Activated effector memory CD4-positive, alpha-beta T cell treated with Interleukin-2 at 50 U/mL for 16 hours (primary cell): ENCODE measurements around the gene PDXDC1.
"Not testable (repeated sequence)": the region's sequence is repeated elsewhere in the genome, so short reads cannot be mapped to it uniquely, and the experiment has no call there.

Experiments
- DNase-seq: peaks from one replicate; pipeline ENCODE4 v3.0.0-alpha.2; 2020

PDXDC1 gene

DNA sequence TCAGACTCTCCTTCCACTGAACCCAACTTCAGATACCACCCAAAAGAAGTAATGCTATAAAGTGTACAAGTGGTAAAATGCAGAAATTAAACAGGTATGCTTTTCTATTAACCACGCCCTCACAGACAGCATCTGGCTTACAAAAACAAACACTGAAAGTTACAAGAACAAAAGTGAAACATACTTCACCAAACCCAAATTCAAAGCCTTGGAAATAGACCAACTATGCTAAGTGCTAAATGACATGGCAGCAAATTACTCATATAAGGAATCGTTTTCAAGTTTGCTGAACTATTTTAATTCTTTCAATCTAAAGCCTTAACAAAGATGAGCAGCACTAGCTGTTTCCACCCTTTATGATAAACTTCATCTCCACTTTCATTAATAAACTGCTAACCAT lies 101.3 kb downstream of the PDXDC1 start:
- DNase-seq: not testable (repeated sequence)

DNA sequence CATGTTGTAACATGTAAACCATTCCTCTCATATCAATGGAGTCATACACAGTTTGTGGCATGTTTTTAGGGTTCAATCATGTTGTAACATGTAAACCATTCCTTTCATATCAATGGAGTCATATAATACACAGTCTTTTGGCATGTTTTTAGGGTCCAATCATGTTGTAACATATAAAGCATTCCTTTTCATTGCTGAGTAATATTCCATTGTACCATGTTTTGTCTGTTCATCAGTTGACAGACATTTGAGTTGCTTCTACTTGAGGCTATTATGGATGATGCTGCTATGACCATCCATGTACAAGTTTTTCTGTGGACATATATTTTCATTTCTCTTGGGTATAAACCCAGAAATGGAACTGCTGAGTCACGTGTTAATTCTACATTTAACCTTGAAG lies 106.1 kb downstream of the PDXDC1 start:
- DNase-seq: not testable (repeated sequence)

GRCh38 chr16:15082788-15083187 lies 108.0 kb downstream of the PDXDC1 start:
- DNase-seq: not testable (repeated sequence)

- DNase-seq: not testable (repeated sequence)
Measured at GRCh38 chr16:15090663-15091269, 115.9 kb downstream of the PDXDC1 start.

GRCh38 chr16:15093571-15093954 lies 118.7 kb downstream of the PDXDC1 start:
- not testable (repeated sequence) for DNase-seq

GRCh38 chr16:15093955-15094827 lies 119.4 kb downstream of the PDXDC1 start, which contains the start of gene RRN3:
Gene RRN3 (minus strand): TSS chr16:15094272. CDS start chr16:15094233, 39 bp downstream.
- peak; percentile 76 for DNase-seq

- DNase-seq: not testable (repeated sequence)
Measured at GRCh38 chr16:15096583-15096972, 121.8 kb downstream of the PDXDC1 start.

DNA sequence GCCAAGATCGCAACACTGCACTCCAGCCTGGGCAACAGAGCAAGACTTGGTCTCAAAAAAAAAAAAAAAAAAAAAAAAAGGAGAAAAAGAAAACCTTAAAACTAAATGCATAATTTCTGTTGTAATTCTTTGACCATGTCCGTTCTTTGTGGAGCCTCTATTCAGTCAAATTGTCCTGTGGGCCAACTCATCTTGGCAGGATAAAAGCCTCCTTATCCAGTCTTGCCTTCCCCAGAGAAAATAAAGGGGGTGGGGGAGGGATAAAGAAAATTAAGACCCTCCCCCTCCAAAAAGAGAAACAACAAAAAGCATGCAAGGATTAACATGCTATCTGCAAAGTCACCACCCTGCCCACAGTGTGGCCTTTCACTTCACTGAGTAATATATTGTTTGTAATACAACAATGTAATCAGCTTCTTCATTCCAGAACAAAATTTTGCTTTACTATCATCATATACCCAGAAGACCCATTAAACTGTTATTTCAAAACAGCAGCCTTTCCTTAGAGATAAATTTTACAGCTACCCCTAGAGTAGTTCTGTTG lies 124.6 kb downstream of the PDXDC1 start:
- DNase-seq: not testable (repeated sequence)

DNA sequence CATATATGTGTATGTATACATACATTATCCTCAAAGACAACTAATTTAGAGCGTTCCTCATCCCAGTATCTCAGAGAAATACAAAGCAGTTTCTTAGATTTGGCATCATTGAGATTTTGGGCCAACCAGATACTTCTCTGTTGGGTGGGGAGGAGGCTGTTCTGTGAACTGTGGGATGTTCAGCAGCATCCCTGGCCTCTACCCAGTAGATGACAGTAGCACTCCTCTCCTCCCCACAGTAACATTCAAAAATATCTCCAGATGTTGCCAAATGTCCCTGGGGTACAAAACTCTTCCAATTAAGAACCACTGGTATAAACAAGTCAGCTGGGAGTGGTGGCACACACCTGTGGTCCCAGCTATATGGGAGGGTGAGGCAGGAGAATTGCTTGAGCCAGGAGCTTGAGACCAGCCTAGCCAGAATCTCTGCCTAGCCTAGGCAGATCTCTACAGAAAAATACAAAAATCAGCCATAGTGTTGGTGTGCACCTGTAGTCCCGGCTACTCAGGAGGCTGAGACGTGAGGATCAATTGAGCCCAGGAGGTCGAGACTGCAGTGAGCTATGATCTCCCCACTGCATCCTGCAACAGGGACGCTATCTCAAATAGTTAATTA lies 125.7 kb downstream of the PDXDC1 start:
- DNase-seq: not testable (repeated sequence)

DNA sequence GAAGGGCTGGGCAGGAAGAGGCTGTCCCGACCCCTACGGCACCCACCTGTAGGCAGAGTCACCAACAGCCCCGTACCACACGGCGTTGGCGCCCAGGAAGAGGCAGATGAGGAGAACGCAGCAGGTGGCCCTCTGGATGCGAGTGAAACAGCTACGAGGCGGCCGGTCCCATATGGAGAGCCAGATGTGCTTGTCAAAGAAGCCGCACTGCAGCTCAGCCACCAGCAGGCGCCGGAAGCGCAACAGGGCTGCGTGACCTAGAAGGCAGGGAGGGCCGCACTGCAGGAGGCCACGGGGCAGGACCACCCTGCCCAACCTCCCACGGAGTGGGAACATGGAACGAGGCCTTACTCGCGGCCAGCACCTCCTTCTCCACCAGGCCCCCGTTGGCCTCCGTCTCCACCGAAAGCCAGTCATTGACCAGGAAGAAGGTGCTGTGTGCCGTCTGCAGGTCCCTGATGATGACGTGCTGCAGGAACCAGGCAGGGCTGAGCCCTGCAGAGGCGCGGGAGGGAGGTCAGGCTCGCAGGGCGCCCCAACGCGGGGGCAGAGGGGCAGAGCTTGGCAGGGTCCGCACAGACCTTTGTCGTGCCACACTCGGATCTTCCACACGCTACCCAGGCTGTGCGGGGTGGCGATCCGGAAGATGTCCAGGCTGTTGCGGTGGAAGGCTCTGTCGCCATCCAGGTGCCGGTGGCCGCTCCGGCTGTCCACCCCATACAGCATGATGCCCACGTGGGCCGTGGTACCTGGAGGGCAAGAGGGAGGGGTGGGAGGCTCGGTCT lies 153.0 kb downstream of the PDXDC1 start:
- not testable (repeated sequence) for DNase-seq

- not testable (repeated sequence) for DNase-seq
Measured at GRCh38 chr16:15130256-15130932, 155.6 kb downstream of the PDXDC1 start.

DNA sequence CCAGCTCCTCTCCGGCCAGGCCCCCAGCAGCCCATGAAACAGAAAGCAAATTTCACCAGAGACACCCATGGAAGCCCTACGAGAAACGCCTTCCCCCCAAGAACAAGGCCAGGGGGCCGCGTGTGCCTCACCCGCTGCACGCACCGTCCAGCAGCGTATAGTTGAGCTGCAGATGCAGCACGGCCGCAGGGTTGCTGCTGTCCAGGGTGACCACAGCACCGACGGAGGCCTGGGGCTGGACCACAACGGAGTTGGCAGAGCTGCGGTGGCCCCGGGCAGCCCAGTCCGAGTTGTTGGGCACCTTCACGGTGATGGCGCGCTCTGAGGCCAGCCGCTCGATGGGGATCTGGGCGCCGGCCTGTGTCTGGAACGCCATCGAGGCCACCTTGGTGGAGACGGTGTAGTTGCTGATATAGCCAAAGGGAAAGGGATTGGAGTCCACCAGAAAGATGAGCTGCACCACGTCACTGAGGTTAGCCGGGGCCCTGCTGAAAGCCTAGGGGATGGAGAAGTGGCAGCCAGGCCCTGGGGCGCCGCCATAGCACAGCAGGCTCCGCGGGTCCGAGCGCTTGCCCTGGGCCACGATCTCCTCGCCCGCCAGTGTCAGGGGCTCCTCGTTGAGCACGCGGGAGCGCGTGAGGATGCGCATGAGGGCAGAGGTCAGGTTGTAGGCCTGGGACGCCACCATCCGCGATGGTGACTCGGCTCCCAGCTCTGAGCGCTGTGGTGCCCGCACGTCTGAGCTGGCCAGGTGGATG lies 156.3 kb downstream of the PDXDC1 start:
- DNase-seq: not testable (repeated sequence)

DNA sequence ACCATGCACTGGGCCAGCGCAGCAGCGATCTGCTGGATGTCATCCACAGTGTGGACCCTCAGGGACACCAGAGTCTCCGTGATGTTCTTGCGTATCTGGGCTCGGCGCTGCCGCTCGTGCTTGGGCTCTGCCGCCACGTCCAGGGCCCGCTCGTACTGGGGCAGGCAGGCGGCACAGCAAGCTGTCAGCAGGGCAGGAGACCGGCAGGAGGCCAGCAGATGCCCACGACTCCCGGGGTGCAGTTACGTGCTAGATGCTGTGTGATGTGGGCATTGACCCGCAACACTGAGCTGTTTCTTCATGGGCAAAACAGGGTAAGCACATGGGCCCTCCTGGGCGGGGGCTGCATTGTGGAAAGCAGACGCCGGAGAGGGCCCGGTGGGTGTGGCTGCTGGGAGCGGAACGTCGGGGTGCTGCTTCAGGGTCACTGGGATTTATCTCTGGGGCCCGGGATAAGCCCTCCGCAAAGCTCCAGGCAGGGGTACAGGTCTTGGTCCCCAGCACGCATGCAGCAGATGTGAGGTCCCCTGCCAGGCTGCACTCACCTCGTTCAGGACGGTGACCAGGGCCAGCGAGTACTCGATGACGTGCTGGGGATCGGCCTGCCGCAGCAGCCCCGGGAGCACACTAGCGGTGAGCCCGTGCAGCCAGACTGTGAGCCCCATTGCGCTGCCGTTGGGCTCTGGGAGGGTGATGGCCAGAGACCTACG lies 158.0 kb downstream of the PDXDC1 start:
- not testable (repeated sequence) for DNase-seq

GRCh38 chr16:15133554-15133953 lies 158.7 kb downstream of the PDXDC1 start:
- not testable (repeated sequence) for DNase-seq

GRCh38 chr16:15134752-15135482 lies 160.1 kb downstream of the PDXDC1 start:
- not testable (repeated sequence) for DNase-seq

DNA sequence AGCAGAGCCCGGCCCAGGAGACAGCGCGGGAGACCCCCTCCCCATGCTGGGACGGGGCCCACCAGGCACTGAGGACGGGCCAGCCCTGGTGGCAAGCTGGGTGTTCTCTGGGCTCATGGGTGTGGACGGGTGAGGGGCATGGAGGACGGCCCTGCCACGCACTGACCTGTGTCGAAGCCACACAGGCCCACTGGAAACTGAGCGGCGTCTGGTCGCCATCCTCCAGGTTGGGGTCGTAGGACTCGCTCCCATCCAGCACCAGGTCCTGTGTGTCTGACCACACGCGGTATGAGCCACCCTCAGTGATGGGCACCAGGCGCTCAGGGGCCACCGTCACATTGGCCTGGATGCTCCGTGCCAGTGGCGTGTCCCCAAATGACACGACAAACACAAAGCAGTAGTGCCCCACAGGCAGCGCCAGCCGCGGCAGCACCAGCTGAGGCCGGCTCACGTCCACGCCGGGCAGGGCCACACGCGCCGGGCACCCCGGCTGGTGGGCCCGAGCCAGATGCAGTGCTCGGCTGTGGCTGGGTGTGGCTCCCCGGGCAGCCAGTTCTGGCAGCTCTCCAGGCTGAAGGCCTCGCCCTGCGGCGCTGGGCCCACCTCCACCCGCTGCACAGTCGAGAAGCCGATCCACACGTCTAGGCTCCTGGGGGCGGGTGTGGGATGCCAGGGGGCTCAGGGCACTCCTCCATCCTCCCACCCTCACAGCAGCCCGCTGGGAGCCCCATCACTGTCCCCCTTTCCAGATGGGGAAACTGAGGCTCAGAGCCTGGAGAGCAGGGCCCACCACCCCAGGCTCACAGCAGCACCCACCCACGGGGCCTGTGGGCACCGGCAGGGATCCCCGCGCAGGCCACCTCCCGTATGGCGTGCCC lies 160.9 kb downstream of the PDXDC1 start:
- DNase-seq: not testable (repeated sequence)

GRCh38 chr16:15137514-15137913 lies 162.7 kb downstream of the PDXDC1 start:
- not testable (repeated sequence) for DNase-seq
